NCI-H526 treated with DMSO at 0.1 percent for 48 hours (cell line): ENCODE measurements around the gene MRPL16.
"Not testable (repeated sequence)": the region's sequence is repeated elsewhere in the genome, so short reads cannot be mapped to it uniquely, and the experiment has no call there.

Experiments
- DNase-seq: peaks from one replicate; lab custom pipeline; 2025; lab: John Stamatoyannopoulos, UW

The MRPL16 gene

DNA sequence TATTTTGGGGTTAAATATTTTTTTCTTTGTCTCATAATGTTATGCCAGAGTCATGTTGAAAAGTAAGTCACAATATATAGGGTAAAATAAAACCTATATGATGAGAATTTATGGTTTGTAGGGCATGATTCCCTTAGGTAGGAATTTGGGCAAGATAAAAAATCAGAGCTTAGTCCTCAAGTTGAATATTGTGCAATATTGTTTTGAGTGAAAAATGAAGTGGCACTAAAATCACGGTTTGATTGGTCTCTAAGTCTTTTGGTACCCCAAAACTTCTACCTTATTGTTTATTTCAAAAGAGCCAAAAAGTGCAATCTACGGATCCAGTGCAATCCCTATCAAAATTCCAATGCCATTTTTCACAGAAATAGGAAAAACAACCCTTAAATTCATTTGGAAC is 1.6 kb upstream of the MRPL16 start:
- no peak for DNase-seq

DNA sequence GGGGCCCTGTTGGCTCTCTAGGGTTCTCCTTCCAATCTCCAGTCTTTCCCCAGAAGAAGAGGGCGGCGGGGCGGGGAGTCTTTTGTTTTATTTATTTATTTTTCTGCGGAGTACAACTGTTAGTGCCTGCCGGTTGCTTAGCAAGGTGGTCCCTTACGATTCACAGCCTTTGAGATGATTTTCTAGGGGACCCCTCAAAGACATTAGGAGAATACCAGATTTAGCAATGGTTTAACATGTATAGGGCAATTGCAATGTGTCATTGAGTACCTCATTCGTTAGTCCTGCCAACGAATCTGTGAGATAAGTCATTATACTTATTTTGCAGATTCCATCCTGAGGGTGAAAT is 307 bp upstream of the MRPL16 start:
- no peak for DNase-seq

DNA sequence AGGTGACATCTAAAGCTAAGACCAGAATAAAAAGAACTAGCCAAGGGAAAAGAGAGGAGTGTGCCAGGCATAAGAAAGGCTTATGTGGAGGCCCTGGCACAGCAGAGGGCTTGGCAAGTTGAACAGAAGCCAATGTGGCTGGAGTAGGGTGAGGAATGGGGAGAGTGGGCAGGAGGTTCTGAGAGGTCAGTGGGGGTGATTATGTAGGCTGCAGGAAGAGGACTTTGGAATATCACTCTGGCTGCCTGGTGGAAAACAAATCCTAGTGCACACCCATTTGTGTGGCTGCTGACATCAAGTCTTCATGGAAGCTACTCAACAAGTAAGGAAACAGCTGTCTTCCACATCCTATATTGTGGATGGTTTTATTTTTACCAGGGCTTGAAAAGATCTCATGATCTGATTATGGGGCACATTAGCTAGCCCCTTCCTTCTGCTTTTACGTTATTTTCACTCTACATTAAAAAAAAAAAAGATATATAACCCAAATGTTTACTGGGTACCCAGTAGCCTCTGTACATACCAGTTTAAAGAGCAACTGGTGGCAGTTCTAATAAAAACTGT is 3.4 kb downstream of the MRPL16 start:
- no peak for DNase-seq

DNA sequence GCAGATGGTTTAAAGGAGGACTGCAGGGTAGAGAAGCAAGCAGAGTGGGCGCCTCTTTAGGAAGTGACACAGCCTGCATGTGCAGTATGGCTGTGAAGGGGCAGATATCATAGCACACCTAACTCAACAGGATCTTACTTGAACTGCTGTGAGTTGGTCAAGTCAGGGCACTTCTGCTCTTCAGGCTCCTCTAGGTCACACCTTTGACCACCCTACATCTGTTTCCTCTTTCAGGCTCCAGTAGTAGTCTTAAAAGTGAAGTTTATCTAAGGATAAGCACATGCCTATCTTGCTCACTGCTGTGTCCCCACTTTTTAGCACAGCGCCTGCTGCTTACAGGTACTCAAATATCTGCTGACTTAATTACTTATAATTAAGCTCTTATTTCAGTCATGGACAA is 6.5 kb downstream of the MRPL16 start:
- DNase-seq: no peak

DNA sequence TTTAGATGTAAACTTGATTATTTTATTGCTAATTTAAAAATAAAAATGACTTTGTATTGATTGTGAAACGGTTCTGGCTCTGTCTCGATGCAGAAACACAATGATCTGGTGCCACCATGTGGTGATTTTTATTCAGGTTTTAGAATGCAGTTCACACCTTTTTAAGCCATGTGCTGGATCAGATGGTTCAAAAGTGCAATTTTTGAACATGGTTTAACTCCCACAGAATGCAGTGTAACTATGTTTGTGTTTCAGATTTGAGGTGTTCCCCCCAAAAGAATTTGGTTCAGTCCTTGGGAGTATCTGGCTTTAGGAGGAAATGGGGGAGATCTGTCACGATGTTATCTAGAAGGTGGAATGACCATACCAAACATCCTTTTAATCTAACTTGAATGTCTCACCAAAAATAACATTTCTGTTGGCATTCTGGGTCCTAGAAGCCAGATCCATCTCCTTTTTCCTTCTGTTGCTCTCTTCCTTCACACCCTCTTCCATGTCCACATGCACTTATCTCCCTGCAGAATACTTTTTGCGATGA is 7.9 kb downstream of the MRPL16 start:
- DNase-seq: no peak

DNA sequence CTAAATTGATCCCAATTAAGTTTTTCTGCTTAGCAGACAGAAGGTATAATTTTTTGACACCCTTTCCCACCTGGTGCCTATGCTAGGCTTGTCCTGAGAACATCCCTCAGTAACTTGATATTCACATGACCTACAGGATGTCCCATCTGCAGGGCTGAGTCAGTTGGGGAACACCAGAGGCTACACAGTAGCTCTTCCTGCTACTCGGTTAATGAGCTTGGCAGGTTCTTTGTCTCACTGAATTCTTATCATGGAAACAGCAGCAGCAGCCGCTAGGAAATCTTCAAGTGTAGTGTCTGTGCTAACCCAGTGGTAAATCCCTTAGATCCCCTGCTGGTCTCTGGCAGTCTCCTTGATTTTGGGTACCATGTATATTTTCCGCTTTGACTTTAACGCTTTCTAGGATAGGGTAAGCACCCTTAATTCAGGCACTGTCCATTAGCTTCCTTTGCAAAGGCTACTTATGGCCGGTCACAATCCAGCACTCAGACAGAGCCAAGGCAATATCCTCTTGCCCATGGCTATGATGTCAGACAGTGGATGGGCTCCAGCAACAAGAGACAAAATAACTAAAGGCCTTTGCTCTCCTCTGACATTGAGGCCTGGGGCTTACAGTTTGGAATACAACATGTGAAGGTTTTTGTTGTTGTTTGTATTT is 8.5 kb downstream of the MRPL16 start:
- DNase-seq: no peak

DNA sequence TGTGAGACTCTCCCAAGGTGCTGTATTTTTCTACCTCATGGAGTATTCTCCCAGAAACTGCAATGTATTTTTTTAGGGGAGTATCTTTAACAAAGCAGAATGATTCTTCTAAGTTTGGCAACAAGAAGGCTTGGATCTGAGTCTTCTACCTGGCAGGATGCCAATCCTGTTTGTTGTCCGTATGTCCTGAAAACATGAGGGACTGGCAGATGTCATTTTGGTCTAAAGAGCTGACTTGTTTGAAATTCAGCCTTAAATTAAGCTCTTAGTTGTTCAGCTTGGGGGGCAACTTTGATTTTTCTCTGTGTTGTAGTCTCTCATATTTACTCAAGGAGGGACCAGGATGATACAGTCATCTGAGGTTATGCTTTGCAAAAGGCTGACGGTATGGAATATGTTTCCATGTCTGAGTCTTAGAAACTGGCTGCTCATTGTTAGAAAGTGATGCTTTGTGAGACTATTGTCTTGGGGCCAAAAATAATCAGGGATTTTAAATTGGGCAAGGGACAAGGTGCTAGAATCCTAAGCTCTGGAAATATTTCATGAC is 9.3 kb downstream of the MRPL16 start:
- DNase-seq: no peak

DNA sequence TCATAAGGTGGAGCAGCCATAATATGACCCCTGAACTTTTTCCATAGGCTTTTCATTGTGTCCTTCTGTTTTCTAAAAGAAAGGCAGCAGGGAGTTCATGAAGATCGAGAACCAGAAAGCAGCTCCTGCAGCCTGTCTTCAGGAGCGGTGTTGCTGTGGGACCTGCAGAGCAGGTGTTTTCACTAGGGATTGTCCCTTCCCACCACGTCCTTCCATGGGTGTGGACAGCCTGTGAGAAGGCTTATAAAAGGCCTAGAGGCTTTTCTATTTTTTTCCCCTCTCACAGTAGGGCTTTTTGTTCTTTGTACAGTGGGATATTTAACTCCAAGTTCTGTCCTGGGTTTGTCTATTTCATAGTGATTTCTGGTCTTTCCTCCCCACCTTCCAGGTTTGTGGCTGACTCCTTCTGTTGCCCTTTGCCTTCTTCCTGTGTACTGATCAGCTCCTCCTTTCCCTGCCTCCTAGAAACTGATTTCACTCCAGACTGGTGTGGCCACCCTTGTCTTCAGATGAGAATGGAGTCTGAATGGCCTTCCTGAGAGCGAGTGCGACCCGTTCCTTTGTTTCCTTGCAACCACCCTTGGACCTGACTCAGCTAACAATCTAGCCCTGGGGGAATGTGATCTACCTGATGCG is 10.1 kb downstream of the MRPL16 start:
- DNase-seq: no peak

DNA sequence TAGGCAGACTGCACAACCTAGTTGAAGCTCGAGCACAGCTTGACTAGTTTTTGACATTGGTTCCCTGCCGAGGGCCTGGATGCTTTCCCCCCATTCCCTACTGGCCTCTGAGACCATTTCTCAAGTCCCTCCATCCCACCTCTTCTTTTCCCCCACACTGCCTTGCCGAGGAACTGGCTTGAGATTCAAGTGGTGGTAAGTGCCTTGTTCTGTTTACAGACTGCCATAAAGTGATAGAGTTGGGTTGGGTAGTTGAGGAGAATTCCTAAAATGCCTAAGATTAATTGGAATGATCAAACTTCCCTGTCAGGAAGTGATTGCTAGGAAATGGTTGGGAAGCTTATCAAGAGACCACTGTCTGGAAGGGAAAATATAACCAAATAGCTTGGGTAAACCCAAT is 16.2 kb downstream of the MRPL16 start:
- DNase-seq: no peak

DNA sequence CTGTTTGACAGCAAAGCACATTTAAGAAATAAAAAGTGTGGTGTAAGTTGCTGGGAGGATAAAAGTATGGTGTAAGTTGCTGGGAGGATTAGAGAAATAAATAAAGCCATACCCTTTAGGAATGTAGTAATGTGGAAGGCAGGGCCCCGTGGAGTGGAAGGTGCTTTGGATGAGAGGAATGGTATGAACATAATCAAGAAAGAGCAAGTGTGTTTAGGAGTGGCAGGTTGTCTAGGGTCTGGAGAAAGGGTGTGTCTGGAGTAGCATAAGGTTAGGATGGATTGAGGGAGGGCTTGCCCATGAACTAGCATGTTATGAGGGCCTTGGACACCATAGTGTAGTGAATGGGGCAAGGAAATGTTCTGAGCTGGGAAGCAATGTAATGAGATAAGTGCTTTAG is 18.1 kb downstream of the MRPL16 start:
- DNase-seq: no peak

DNA sequence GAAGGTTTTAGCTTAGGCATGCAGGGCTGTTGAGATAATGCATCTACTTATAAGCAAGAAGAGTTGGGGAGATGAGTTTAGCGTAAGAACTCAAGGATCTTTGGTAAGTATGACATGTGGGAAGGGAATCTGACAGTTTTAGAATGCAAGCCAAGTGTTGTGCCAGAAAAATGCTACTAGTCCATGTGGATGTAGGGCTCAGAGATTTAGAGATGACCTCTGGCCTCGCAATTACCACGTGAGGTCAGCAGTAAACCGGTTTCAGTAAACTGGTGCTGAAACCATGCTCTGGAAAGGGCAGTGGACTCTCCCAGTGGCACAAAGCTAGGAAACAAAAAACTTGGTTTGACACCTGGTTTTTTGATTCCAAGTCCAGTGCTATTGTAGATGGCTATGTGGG is 18.9 kb downstream of the MRPL16 start:
- DNase-seq: no peak

DNA sequence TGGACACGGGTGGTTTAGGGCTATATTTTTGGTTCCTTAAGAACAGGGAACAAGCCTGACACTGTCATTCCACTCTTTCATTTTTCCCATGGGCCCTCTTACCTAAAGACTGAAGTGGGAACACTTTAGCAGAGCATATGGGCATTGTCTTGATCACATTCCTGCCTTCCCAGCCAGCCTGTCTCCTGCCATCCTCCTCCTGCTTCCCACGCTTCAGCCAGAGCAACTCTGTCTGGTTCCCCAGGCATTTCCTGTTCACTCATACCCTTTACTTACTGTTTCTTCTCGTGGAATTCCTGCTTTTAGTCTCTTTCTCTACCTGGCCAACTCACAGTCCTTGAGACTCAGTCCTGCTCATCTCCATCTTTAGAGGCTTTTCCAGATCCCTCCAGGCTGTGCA is 22.8 kb downstream of the MRPL16 start:
- DNase-seq: no peak

DNA sequence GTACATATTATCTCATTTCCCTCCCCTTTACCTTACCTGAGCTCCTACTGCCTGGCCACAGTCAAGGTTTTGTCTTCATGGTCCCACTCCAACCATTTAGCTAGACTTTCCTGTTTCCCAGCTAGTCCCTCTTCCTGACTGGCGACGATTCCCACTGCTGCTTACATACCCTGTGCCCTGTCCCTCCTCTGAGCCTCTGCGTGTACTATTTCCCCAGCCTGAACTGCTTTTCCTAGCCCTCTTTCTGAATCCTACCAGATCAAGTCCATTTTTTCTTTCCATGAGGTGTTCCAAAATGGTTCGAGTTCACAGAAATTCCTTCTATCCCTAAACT is 23.4 kb downstream of the MRPL16 start:
- DNase-seq: no peak

DNA sequence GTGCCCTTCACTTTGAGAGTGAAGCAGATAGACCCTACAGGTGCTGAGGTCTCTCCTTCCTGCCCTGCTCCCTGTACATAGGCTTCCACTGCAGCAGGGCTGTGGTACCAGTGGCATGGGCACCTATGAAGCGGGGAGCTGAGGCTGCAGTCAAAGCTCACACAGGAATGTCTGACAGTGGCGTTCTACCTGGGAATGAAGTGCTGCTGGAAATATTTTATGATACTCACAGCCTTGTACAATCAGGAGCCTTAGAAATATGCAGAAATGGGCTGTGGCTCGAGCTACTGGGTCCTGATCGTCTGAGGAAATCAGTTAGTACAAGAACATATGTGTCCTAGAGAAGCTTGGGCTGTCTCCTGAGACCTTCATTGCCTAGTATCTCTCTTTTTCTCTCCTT is 24.8 kb downstream of the MRPL16 start:
- DNase-seq: no peak

DNA sequence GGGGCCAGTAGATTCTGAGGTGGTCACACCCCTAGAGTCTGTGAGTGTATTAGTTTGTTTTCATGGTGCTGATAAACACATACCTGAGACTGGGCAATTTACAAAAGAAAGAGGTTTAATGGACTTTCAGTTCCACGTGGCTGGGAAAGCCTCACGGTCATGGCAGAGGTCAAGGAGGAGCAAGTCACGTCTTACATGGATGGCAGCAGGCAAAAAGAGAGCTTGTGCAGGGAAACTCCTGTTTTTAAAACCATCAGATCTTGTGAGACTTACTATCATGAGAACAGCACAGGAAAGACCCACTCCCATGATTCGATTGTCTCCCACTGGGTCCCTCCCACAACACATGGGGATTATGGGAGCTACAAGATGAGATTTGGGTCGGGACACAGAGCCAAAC is 26.1 kb downstream of the MRPL16 start:
- DNase-seq: not testable (repeated sequence)

DNA sequence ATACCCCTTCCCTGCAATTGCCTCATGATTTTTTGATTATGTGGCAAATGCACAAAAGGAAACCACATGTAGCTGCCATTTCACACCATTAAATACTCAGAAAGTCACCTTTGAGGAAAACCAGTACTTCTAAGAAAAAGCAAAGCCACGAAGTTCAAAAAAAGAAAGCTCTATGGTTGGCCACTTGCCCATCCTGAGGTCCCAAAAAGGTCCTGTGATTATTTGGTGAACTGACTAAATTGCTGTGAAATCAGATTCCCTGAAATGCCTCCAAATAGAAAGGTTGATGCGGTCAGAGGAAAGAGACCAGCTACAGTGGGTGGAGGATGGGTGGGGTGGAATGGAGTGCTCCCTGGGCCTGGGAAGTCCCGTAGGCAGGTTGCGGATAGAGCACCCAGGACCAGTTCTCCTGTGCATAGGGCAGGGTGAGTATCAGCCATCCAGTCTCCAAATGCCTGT is 26.9 kb downstream of the MRPL16 start:
- no peak for DNase-seq

DNA sequence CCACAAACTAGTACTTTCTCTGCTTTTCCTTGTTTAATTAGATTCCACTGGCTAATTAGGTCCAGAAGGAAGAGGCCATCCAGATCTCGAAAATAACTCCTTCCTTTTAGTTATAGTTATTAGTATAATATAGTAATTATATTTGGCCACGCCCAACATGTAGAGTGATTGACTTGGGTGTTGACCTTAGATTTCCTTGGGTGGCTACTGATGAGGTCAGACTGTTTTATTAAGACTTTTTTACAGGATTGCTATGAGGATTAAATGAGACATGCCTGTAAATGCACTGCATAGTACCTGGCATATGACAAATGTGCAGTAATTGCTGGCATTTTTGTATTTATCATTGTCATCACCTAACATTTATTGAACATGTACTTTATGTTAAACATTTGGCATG is 28.5 kb downstream of the MRPL16 start:
- DNase-seq: no peak

DNA sequence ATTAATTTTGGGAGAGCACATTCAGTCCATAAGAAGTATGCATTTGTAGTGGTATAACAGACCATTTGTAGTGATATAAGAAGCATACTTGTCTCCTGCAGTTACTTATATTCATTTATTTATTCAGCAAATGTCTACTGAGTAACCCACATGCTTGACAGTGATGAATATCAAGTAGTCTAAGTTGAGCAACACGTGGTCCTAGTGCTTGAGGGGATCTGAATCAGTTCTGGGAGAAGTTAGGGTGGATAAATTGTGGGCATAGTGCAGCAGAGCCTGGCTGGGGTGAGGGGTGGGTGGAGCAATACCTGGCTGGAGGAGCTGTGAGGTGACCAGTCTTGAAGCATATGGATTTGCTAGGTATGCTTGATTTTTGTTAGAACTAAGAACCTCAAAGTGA is 31.1 kb downstream of the MRPL16 start:
- no peak for DNase-seq

DNA sequence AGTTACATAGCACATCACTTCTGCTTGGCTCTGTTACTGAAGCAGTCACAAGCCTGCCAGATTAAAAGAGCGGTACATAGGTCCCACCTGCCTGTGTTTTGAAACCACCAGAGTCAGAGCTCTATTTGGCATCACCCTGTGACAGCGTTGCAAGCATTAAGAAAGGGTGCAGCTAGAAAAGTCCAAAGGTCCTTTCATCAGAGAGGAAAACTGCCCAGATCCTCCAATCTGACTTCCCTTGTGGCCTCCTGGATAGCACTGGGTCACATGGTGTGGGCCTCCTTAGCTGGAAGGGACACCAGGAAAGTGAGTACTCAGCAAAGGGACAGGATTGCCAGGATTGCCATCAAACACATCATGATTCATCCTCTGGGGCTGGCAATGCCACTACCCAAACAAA is 32.5 kb downstream of the MRPL16 start:
- no peak for DNase-seq

DNA sequence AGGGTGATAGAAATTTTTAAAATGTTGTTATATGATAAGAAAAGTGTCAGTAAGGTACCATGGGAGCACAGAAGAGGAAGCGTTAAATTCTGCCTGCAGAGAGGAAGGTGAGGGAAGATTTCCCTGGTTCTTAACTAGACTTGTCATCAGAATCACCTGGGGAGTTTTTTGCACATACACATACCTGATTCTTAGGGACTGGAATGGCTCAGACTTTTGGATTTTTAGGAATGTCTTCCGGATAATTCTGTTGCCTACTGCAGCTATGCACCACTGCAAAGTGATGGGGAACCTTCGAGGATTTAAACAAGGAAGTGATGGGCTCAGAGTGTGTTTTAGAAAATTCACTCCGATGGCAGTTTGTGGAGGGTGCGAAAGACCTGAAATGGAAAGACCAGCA is 33.5 kb downstream of the MRPL16 start:
- no peak for DNase-seq

DNA sequence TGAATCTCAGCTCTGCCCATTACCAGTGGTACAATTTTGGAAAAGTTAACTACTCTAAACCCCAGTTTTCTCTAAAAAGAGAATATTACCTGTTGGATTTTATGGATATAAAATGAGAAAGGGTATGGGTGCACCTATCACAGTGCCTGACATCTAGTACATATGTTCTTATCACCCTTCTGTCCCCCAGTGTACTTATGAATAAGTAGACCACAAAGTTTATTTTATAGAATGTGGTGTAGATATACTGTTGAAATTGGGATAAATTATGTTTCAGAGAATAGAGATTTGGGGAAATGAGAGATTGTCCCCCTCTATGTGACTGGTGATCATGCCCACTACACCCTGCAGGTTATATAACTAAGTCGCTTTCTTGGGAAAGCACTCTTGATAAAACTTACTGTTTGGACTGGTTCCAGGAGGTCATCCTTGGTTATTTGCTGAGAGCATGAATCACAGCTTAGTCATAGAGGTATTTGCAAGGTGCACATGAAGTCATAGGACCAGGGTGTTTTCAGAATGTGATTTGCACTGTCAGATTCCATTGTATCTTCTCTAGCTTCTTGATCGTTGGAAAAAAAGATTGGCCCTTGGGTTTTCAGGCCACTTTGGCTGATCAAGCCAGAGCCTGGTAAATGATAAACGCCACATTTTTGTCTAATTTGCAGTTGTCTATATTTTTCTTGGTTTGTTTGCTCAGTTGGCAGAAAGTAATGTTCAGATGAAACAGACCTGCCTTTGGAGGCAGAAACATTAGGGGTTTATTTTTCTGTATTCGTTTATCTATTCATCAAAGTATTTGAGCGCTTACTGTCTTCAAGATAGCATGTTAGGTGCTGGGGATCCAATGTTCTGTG is 34.1 kb downstream of the MRPL16 start:
- DNase-seq: no peak

DNA sequence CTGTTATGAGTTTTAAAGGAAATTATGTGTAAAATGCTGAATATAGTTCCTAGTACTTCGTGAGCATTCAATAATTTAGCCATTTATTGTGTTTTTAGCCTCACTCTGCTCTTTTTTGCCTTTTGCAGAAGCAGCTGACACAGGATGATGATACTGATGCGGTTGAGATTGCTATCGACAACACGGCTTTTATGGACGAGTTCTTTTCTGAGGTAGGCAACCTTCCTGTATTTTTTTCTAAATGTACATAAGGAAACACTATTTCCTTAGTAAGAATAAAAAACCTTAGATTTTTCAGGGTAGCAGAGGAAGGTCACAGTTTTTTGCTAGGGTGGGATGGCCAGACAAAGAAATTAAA is 37.5 kb downstream of the MRPL16 start:
- DNase-seq: no peak

DNA sequence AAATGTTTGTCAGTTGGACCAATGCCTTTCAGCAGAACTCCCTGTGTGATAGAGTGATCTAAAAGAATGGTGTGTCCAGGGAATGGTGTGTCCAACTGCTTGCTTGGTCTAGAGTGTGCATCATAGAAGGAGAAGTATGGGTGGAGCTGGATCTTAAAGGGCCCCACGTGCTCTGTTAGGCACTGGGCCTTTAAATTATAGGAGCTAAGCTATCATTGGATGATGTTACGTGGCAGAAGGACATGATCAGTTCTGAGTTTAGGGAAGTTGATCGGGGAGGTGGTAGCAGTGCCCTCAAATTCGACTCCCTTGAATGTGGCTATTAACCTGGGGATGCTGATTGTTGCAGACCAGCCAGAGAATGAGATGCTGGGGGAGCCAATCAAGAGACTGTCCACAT is 39.0 kb downstream of the MRPL16 start:
- no peak for DNase-seq
